Measurements from ENCODE around the gene CNPPD1.

- TF ChIP-seq CTCF (IDR thresholded peaks at IDR 0.05) (no peak), ZFX (IDR thresholded peaks at IDR 0.05; ENCODE audit: borderline replicate concordance) (no peak)
Observed at GRCh38 chr2:219214141-219214540, 37.4 kb upstream of the CNPPD1 start.
